Measurements from ENCODE around the gene PNMA3. TPM values are rescaled to one million over a fixed set of nuclear protein-coding genes. Genes with fewer than 3 reads are reported as not detected.
A peak's percentile ranks its signal among the peaks of the same experiment; 100 is the strongest.

The PNMA3 gene
- total RNA-seq, 6 experiments from 2014 or later = not detected

DNA sequence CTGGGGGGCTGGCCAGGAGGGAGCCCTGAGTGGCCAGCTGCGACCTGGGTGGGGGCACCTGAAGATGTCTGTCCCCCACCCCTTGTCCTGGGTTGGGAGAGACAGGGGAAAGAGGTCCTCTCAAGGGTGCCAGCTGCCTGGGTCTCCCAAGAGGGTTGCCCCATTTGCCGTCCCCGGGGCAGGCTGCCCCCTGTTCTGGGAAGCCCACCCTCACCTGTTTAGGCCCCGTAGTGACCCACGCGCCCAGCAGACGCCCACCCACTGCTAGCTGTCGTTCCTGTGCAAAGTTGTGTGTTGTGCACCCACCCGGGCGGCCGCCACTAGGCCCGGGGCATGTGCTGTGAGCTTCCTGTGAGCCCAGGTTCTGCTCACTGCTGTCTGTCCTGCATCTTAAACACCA, 25.5 kb upstream of the PNMA3 start:
- no peaks in the 10 kb centered on the region; the same call in 1 of the 2 replicates for H3K27me3 Mint-ChIP-seq (ENCODE audit: insufficient read depth)
- H3K36me3 Mint-ChIP-seq (ENCODE audit: low read depth) = no peaks in the 10 kb centered on the region
- 0 out of 2 replicates have a peak, but pooled peaks cover 3% of the 10 kb centered on the region for H3K9me3 Mint-ChIP-seq
- H3K4me3 Mint-ChIP-seq = no peak overlapping the region
- no peaks in the 10 kb centered on the region for H3K4me1 Mint-ChIP-seq (ENCODE audit: low read depth)
- TF ChIP-seq CTCF (IDR thresholded peaks at IDR 0.05) = no peak
- no peak overlapping the region for H3K27ac Mint-ChIP-seq
- DNase-seq = no peak

GRCh38 chrX:153032397-153033118, 23.7 kb upstream of the PNMA3 start:
- H3K9me3 Mint-ChIP-seq = 0 out of 2 replicates have a peak, but pooled peaks cover 3% of the 10 kb centered on the region
- no peak overlapping the region for H3K27ac Mint-ChIP-seq
- DNase-seq = peak; percentile 24
- no peaks in the 10 kb centered on the region for H3K4me1 Mint-ChIP-seq (ENCODE audit: low read depth)
- H3K36me3 Mint-ChIP-seq (ENCODE audit: low read depth) = no peaks in the 10 kb centered on the region
- H3K4me3 Mint-ChIP-seq = peak overlapping the region; percentile 63
- H3K27me3 Mint-ChIP-seq (ENCODE audit: insufficient read depth) = no peaks in the 10 kb centered on the region; the same call in 1 of the 2 replicates
- TF ChIP-seq CTCF (IDR thresholded peaks at IDR 0.05) = peak; percentile 88

GRCh38 chrX:153049093-153049492, 7.2 kb upstream of the PNMA3 start:
- H3K36me3 Mint-ChIP-seq (ENCODE audit: low read depth) = 0 out of 2 replicates have a peak, but pooled peaks cover 5% of the 10 kb centered on the region
- no peaks in the 10 kb centered on the region for H3K4me1 Mint-ChIP-seq (ENCODE audit: low read depth)
- TF ChIP-seq CTCF (IDR thresholded peaks at IDR 0.05) = no peak
- no peak for DNase-seq
- peaks cover 5% of the 10 kb centered on the region for H3K27me3 Mint-ChIP-seq (ENCODE audit: insufficient read depth)
- peaks cover 6% of the 10 kb centered on the region; the same call in 1 of the 2 replicates for H3K9me3 Mint-ChIP-seq
- no peak overlapping the region for H3K27ac Mint-ChIP-seq
- no peak overlapping the region for H3K4me3 Mint-ChIP-seq

DNA sequence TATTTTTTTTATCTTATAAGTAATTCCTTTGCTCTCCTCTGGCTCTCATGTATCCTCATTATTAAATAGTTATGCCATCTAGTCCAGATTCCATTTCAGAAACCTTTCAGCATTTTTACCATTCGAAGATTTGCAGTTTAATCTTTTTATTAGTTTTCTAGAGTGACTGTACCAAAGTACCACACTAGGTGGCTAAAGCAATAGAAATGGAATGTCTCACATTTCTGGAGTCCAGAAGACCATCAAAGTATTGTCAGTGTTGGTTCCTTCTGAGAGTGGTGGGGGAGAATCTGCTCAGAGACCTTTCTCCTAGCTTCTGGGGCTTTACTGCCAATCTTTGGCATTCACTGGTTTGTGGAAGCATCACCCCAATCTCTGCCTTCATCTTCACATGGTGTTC, 3.7 kb upstream of the PNMA3 start:
- H3K36me3 Mint-ChIP-seq (ENCODE audit: low read depth) = 0 out of 2 replicates have a peak, but pooled peaks cover 5% of the 10 kb centered on the region
- no peaks in the 10 kb centered on the region for H3K4me1 Mint-ChIP-seq (ENCODE audit: low read depth)
- peaks cover 13% of the 10 kb centered on the region for H3K27me3 Mint-ChIP-seq (ENCODE audit: insufficient read depth)
- TF ChIP-seq CTCF (IDR thresholded peaks at IDR 0.05) = peak; percentile 42
- no peak overlapping the region for H3K4me3 Mint-ChIP-seq
- H3K9me3 Mint-ChIP-seq = peaks cover 6% of the 10 kb centered on the region; the same call in 1 of the 2 replicates
- no peak for DNase-seq
- H3K27ac Mint-ChIP-seq = no peak overlapping the region

- no peaks in the 10 kb centered on the region for H3K9me3 Mint-ChIP-seq
- H3K4me3 Mint-ChIP-seq = no peak overlapping the region
- H3K36me3 Mint-ChIP-seq (ENCODE audit: low read depth) = no peaks in the 10 kb centered on the region
- peaks cover 12% of the 10 kb centered on the region for H3K27me3 Mint-ChIP-seq (ENCODE audit: insufficient read depth)
- no peak overlapping the region for H3K27ac Mint-ChIP-seq
- no peaks in the 10 kb centered on the region; the same call in 1 of the 2 replicates for H3K4me1 Mint-ChIP-seq (ENCODE audit: low read depth)
- TF ChIP-seq CTCF (IDR thresholded peaks at IDR 0.05) = no peak
- no peak for DNase-seq
Observed at GRCh38 chrX:153057281-153057680, 1.0 kb downstream of the PNMA3 start.
